ENCODE results near the gene PPP6R3. TPM values are rescaled to one million over a fixed set of nuclear protein-coding genes. Genes with fewer than 3 reads are reported as not detected.
"Not testable (repeated sequence)": the region's sequence is repeated elsewhere in the genome, so short reads cannot be mapped to it uniquely, and the experiment has no call there.

Gene PPP6R3
- polyA plus RNA-seq, 3 donors from 2014 or later: 18.2 to 48.4 (median 29.8) TPM

DNA sequence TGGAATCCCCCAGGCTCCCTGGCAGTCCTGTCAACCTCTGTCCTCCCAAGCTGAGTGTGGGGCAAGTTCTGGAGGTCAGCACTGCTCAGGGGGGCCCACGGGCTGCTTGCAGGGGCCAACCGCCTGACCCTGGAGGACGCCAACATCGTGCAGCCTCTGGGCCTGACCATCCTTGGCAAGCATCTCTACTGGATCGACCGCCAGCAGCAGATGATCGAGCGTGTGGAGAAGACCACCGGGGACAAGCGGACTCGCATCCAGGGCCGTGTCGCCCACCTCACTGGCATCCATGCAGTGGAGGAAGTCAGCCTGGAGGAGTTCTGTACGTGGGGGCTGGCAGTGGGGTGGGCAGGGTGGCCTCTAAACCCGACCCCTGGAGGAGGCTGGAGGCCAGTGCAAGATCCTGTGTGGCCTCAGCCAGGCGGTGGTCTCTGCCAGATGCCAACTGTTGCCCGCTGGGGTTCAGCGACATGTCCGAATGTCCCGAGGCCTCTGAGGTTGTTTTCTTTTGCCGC, 34.6 kb upstream of the PPP6R3 start:
- no peak overlapping the region for H3K27ac Mint-ChIP-seq
- peaks cover 4 to 5% (median 4%) of the 10 kb centered on the region in 3 donors for H3K36me3 Mint-ChIP-seq
- peaks cover 1 to 5% (median 2%) of the 10 kb centered on the region in 3 donors for H3K27me3 Mint-ChIP-seq (ENCODE audit: low read depth in 3 of 3)
- no peaks in the 10 kb centered on the region for H3K4me1 Mint-ChIP-seq
- H3K9me3 Mint-ChIP-seq: peaks cover 0 to 14% (median 9%) of the 10 kb centered on the region in 6 donors
- DNase-seq: no peak
- H3K4me3 Mint-ChIP-seq: no peak overlapping the region

DNA sequence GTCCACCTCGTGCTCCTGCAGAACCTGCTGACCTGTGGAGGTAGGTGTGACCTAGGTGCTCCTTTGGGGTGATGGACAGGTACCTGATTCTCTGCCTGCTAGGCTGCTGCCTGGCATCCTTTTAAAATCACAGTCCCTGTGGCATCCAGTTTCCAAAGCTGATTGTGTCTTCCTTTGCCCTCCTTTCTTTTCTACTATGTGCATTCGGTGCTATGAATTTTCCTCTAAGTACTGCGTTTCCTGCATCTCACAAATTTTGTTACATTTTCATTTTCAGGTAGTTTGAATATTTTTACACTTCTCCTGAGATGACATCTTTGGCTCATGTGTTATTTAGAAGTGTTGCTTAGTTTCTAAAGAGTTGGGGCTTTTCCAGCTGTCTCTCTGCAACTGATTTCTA, 30.9 kb upstream of the PPP6R3 start:
- peaks cover 0 to 14% (median 9%) of the 10 kb centered on the region in 6 donors for H3K9me3 Mint-ChIP-seq
- H3K4me3 Mint-ChIP-seq: no peak overlapping the region
- peaks cover 0 to 5% (median 1%) of the 10 kb centered on the region in 3 donors for H3K27me3 Mint-ChIP-seq (ENCODE audit: low read depth in 3 of 3)
- no peak for DNase-seq
- H3K4me1 Mint-ChIP-seq: no peaks in the 10 kb centered on the region
- no peak overlapping the region for H3K27ac Mint-ChIP-seq
- H3K36me3 Mint-ChIP-seq: peaks cover 4 to 5% (median 4%) of the 10 kb centered on the region in 3 donors

GRCh38 chr11:68430384-68430783, 30.2 kb upstream of the PPP6R3 start:
- H3K27me3 Mint-ChIP-seq (ENCODE audit: low read depth in 3 of 3): peaks cover 0 to 5% (median 1%) of the 10 kb centered on the region in 3 donors
- H3K4me1 Mint-ChIP-seq: no peaks in the 10 kb centered on the region
- H3K4me3 Mint-ChIP-seq: no peak overlapping the region
- peaks cover 4 to 5% (median 4%) of the 10 kb centered on the region in 3 donors for H3K36me3 Mint-ChIP-seq
- peaks cover 0 to 14% (median 9%) of the 10 kb centered on the region in 6 donors for H3K9me3 Mint-ChIP-seq
- no peak for DNase-seq
- no peak overlapping the region for H3K27ac Mint-ChIP-seq

- DNase-seq: no peak
- no peak overlapping the region for H3K4me3 Mint-ChIP-seq
- no peak overlapping the region for H3K27ac Mint-ChIP-seq
- H3K27me3 Mint-ChIP-seq (ENCODE audit: low read depth in 3 of 3): peaks cover 0 to 5% (median 1%) of the 10 kb centered on the region in 3 donors
- H3K9me3 Mint-ChIP-seq: peaks cover 0 to 14% (median 9%) of the 10 kb centered on the region in 6 donors
- peaks cover 4 to 5% (median 4%) of the 10 kb centered on the region in 3 donors for H3K36me3 Mint-ChIP-seq
- H3K4me1 Mint-ChIP-seq: no peaks in the 10 kb centered on the region
Observed at GRCh38 chr11:68430801-68431200, 29.8 kb upstream of the PPP6R3 start.

DNA sequence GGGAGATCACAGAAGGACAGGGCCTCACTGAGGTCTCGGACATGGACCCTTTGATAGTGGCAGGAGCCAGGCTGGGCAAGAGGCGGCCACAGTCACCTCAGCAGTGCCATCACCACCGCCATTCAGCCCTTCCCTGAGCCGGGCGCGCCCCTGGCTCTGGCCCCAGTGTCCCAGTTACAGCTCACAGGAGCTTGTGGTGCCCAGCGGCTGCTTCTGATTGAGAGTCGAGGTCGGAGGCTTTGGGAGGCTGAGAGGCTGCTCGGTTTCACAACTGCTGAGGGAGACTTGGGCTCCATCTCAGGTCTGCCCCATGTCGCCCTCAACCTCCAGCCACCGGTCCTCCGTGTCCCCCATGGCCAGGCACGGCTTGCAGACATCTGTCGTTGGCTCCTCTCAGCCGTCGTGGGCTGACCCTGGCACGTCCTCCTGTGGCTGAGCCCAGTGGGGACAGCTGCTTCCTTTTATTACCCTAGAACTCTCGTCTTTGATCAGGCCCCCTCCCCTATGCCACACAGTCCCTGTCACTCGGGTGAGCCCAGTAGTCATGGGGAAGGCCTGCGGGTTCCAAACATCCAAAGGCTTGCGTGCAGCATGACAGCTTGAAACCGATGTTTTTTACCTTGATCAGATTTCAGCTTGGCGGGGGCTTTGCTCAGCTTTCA, 28.4 kb upstream of the PPP6R3 start:
- H3K4me1 Mint-ChIP-seq: no peaks in the 10 kb centered on the region
- H3K4me3 Mint-ChIP-seq: no peak overlapping the region
- H3K27me3 Mint-ChIP-seq (ENCODE audit: low read depth in 3 of 3): peaks cover 0 to 5% (median 1%) of the 10 kb centered on the region in 3 donors
- DNase-seq: no peak
- H3K36me3 Mint-ChIP-seq: peaks cover 4 to 5% (median 4%) of the 10 kb centered on the region in 3 donors
- peaks cover 0 to 14% (median 9%) of the 10 kb centered on the region in 6 donors for H3K9me3 Mint-ChIP-seq
- H3K27ac Mint-ChIP-seq: no peak overlapping the region

DNA sequence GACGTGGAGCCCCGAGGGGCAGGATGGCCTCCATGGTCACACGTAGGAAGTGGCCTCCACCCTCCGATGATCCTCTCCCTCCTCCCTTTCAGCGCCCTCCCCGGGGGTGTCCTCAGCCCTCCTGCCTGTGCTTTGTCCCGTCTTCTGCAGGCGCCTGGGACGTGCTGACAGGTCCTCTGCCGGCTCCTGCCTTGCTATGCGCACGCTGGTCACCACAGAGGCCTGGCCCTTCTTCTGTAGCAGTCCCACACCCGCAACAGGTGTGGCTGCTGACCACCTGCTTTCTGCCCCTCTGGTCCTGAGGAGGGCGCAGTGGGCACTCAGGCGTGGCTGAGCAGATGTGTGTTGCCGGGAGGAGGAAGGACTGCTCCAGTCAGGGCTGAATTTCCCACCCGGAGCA, 27.7 kb upstream of the PPP6R3 start:
- peaks cover 4 to 5% (median 4%) of the 10 kb centered on the region in 3 donors for H3K36me3 Mint-ChIP-seq

GRCh38 chr11:68433541-68433940, 27.0 kb upstream of the PPP6R3 start:
- Mint-ChIP-seq H3K27ac (no peak overlapping the region), H3K4me3 (no peak overlapping the region), H3K9me3 (peaks cover 0 to 14% (median 9%) of the 10 kb centered on the region in 6 donors), H3K36me3 (peaks cover under 1 to 5% (median 4%) of the 10 kb centered on the region in 3 donors), H3K4me1 (no peaks in the 10 kb centered on the region), H3K27me3 (ENCODE audit: low read depth in 3 of 3) (peaks cover 0 to 4% (median 1%) of the 10 kb centered on the region in 3 donors)
- DNase-seq: no peak

More for the DNA sequence above, 27.7 kb upstream of the PPP6R3 start:
- Mint-ChIP-seq H3K27ac (no peak overlapping the region), H3K9me3 (peaks cover 0 to 14% (median 9%) of the 10 kb centered on the region in 6 donors), H3K27me3 (ENCODE audit: low read depth in 3 of 3) (peaks cover 0 to 4% (median 1%) of the 10 kb centered on the region in 3 donors), H3K4me1 (no peaks in the 10 kb centered on the region), H3K4me3 (no peak overlapping the region)
- DNase-seq: no peak

- not testable (repeated sequence) for H3K4me3 Mint-ChIP-seq; H3K36me3 Mint-ChIP-seq; H3K27me3 Mint-ChIP-seq (ENCODE audit: low read depth in 3 of 3); H3K27ac Mint-ChIP-seq; H3K4me1 Mint-ChIP-seq; DNase-seq
- peaks cover 0 to 14% (median 8%) of the 10 kb centered on the region in 6 donors for H3K9me3 Mint-ChIP-seq
Observed at GRCh38 chr11:68434159-68434558, 26.4 kb upstream of the PPP6R3 start.

DNA sequence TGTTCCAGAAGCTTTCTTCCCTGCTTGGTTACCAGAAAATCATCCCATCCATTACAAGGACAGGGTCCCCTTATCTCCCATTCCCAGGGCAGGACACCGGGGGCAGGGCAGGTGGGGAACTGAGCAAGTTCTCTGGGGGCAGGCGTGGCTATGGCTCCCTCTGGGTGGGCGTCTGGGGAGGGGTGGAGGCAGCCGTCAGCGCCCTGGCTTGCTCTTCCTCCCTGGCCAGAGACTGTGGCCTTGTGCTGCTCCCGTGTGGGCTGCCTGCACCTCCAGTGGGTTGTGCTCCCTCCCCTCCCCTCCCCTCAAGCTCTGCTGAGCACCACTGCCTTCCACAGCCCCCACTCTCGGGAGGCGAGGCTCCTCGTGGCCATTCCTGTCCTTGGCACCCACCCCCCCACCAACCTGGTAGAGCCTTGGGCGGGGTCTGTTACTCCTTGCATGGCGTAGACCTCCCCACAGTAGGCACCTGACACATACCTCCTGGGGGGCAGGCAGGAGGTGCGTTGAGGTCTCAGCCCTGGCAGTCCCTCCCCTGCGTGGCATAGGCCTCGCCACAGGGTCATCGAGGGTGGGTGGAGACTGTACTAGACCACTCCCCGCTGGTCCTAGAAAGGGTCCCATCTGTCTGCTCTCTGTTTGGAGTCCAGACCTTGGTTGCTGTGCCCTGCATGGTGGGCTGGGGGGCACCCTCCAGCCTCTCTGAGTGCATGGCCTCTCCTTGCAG, 24.2 kb upstream of the PPP6R3 start:
- DNase-seq: no peak
- no peak overlapping the region for H3K4me3 Mint-ChIP-seq
- no peak overlapping the region for H3K27ac Mint-ChIP-seq
- no peaks in the 10 kb centered on the region for H3K9me3 Mint-ChIP-seq
- no peaks in the 10 kb centered on the region for H3K36me3 Mint-ChIP-seq
- H3K4me1 Mint-ChIP-seq: no peaks in the 10 kb centered on the region
- H3K27me3 Mint-ChIP-seq (ENCODE audit: low read depth in 3 of 3): peaks cover 0 to 1% (median 0%) of the 10 kb centered on the region in 3 donors

- Mint-ChIP-seq H3K27me3 (ENCODE audit: low read depth in 3 of 3) (no peaks in the 10 kb centered on the region), H3K27ac (no peak overlapping the region), H3K4me1 (no peaks in the 10 kb centered on the region), H3K36me3 (no peaks in the 10 kb centered on the region), H3K4me3 (no peak overlapping the region), H3K9me3 (no peaks in the 10 kb centered on the region)
- no peak for DNase-seq
Observed at GRCh38 chr11:68436985-68437926, 23.3 kb upstream of the PPP6R3 start.

DNA sequence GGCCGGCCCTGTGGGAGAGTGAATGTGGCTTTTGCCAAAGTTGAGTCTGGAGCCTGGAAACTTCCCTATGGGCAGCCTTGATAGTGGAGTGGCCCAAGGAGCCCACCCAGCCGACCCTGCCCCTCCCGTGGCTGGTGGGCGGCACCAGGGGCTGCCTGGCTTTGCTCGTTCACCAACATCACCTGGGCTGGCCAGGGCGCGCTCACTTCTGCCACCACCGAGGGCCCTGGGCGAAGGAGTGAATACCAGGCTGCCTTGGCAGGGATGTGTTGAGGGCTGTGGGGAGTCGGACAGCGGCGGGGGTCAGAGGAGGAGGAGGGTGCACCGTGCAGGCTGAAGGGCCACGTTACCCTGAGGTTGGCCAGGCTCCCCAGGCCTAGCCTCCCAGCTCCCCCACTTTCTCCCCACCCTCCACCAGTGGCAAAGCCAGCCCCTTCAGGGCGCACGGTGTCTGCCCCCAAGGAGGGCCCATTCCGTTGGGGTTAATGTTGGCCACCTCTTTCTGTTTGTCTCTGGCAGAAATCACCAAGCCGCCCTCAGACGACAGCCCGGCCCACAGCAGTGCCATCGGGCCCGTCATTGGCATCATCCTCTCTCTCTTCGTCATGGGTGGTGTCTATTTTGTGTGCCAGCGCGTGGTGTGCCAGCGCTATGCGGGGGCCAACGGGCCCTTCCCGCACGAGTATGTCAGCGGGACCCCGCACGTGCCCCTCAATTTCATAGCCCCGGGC, 22.5 kb upstream of the PPP6R3 start:
- Mint-ChIP-seq H3K27me3 (ENCODE audit: low read depth in 3 of 3) (no peaks in the 10 kb centered on the region), H3K27ac (no peak overlapping the region), H3K9me3 (no peaks in the 10 kb centered on the region)

GRCh38 chr11:68438658-68439259, 21.8 kb upstream of the PPP6R3 start:
- H3K4me1 Mint-ChIP-seq: no peaks in the 10 kb centered on the region
- DNase-seq: no peak
- no peaks in the 10 kb centered on the region for H3K27me3 Mint-ChIP-seq (ENCODE audit: low read depth in 3 of 3)
- H3K4me3 Mint-ChIP-seq: no peak overlapping the region
- no peak overlapping the region for H3K27ac Mint-ChIP-seq
- no peaks in the 10 kb centered on the region for H3K36me3 Mint-ChIP-seq
- no peaks in the 10 kb centered on the region for H3K9me3 Mint-ChIP-seq

More for the DNA sequence above, 22.5 kb upstream of the PPP6R3 start:
- H3K36me3 Mint-ChIP-seq: no peaks in the 10 kb centered on the region
- no peaks in the 10 kb centered on the region for H3K4me1 Mint-ChIP-seq
- H3K4me3 Mint-ChIP-seq: no peak overlapping the region
- DNase-seq: no peak
